ENCODE data around the gene NOL7. TPM values are rescaled to one million over a fixed set of nuclear protein-coding genes. Genes with fewer than 3 reads are reported as not detected.

NOL7 gene
- total RNA-seq, 1 experiment from 2014 or later = 73.7 TPM

- TF ChIP-seq ZNF274 (IDR thresholded peaks at IDR 0.05; ENCODE audit: low read depth, low read length) = no peak
- TF ChIP-seq REST (IDR thresholded peaks at IDR 0.05; ENCODE audit: low read depth) = no peak
Observed at GRCh38 chr6:13638626-13639025, 23.5 kb downstream of the NOL7 start (continued).

GRCh38 chr6:13641315-13641714 is 26.2 kb downstream of the NOL7 start:
- no peaks in the 10 kb centered on the region for H3K9me2 ChIP-seq (ENCODE audit: insufficient read depth)
- H3K9ac ChIP-seq (ENCODE audit: low read length) = no peak overlapping the region
- RAD21 ChIA-PET (ENCODE audit: low non-redundant PET in 1 of 2, low total read pairs in 2 of 2, uncharacterized antibody in 2 of 2, unreplicated experiment in 2 of 2) = no interaction called here
- POLR2A ChIA-PET = no interaction called here
- no peak overlapping the region for H3K4me2 ChIP-seq (ENCODE audit: low read length)
- no peak overlapping the region for H3K27ac ChIP-seq (ENCODE audit: low read depth, low read length)
- no peaks in the 10 kb centered on the region for H4K20me1 ChIP-seq (ENCODE audit: insufficient read depth)
- H3K27me3 ChIP-seq (ENCODE audit: insufficient read depth, low read length) = no peaks in the 10 kb centered on the region
- ATAC-seq (no peak), DNase-seq (ENCODE audit: low read depth, low spot score) (no peak)
- H3K9me3 ChIP-seq (ENCODE audit: control insufficient read depth in 1 of 2, insufficient read depth in 1 of 2, low read depth in 1 of 2, low read length in 2 of 2) = no peaks in the 10 kb centered on the region
- no peak overlapping the region for H2AFZ ChIP-seq (ENCODE audit: low read depth, low read length, poor library complexity, severe bottlenecking)
- CTCF ChIA-PET = no interaction called here
- intact Hi-C loops (cut with micrococcal nuclease) = no loop called here
- H3K36me3 ChIP-seq (ENCODE audit: control insufficient read depth in 1 of 2, insufficient read depth in 2 of 2, low read length in 2 of 2) = peaks cover 12 to 17% of the 10 kb centered on the region in 2 experiments; a peak in 2 of 4 replicates
- H3K79me2 ChIP-seq (ENCODE audit: insufficient read depth, low read length) = no peaks in the 10 kb centered on the region
- BruUV-seq (replicated peaks) = no TSS peak
- no peaks in the 10 kb centered on the region for H3K4me1 ChIP-seq (ENCODE audit: control insufficient read depth in 1 of 2, insufficient read depth in 2 of 2, low read length in 2 of 2)
- no peak overlapping the region for H3K4me3 ChIP-seq (replicated peaks in 1 of 2; ENCODE audit: low read depth in 1 of 2, low read length in 2 of 2)
- TF ChIP-seq POLR2AphosphoS5 (IDR thresholded peaks at IDR 0.05; ENCODE audit: low read depth, low read length) (no peak), SIN3A (IDR thresholded peaks at IDR 0.05; ENCODE audit: low read depth) (no peak), SP1 (IDR thresholded peaks at IDR 0.05; ENCODE audit: low read depth) (no peak), CTCF (IDR thresholded peaks at IDR 0.05 in 2 of 3, conservative IDR thresholded peaks at IDR 0.05 in 1 of 3; ENCODE audit: borderline replicate concordance in 1 of 3, insufficient read depth in 1 of 3, low read depth in 2 of 3, low read length in 2 of 3) (no peak), CEBPB (IDR thresholded peaks at IDR 0.05; ENCODE audit: low read depth) (no peak), EZH2phosphoT487 (IDR thresholded peaks at IDR 0.05; ENCODE audit: borderline replicate concordance) (no peak), ATF3 (IDR thresholded peaks at IDR 0.05) (no peak), FOSL1 (IDR thresholded peaks at IDR 0.05; ENCODE audit: low read depth) (no peak), RAD21 (IDR thresholded peaks at IDR 0.05; ENCODE audit: low read depth) (no peak), YY1 (IDR thresholded peaks at IDR 0.05; ENCODE audit: extremely low read depth, insufficient replicate concordance, low read depth, low read length) (no peak), EZH2 (IDR thresholded peaks at IDR 0.05) (no peak), REST (IDR thresholded peaks at IDR 0.05; ENCODE audit: low read depth) (no peak), MAX (IDR thresholded peaks at IDR 0.05) (no peak)
